NCI-H2081 (cell line): ENCODE measurements around the gene ATN1.

ENCODE experiments used
- DNase-seq, 2 experiments: peaks; one replicate each; lab custom pipeline; 2025; lab: John Stamatoyannopoulos, UW

Gene ATN1

DNA sequence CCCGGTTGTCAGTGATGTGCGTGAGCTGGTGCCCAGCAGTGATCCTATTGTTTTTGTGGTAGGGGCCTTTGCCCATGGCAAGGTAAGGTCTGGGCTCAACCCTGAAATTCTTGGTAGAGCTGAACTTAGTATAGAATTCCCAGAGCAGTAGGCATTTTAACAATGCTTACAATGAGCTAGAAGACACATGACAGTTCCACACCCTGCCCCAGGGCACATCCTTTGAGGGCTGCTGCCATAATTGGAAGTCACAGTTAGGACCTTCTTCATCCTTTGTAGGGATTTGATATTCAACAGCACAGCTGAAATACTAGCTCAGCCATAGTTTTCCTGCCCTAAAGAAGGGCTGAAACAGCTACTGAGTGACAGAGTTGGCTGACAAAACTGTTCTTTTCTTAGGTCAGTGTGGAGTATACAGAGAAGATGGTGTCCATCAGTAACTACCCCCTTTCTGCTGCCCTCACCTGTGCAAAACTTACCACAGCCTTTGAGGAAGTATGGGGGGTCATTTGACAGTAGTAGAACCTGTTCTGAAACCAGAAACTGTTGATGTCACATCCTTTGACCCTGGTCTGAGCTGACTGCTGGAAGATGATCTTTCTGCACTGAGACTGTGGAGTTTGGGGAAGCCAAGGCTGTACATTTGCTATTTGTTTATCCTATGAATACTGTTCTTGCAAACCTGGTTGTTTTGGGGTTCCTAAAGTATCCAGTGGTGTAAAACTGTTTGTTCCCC is 47.7 kb downstream of the ATN1 start:
- DNase-seq, result no peak

DNA sequence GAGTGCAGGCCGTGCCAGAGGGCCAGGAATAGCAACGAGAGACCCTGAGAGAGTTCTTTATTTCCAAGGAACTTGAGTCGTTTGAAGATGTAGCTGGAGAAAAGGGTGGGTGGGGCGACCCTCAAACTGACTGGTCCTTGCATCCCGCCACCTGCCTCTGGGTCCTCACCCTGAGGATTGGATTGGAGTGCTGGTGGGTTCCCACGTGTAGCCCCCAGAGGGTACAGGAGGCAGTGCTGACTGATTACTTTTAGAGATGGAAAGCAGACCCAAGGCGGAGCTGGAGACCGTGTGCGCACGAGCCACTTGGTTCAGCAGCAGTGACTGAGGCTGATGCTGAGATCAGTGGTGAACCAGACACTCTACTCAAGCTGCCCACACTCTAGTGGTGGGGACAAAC is 49.9 kb downstream of the ATN1 start:
- DNase-seq, result no peak

DNA sequence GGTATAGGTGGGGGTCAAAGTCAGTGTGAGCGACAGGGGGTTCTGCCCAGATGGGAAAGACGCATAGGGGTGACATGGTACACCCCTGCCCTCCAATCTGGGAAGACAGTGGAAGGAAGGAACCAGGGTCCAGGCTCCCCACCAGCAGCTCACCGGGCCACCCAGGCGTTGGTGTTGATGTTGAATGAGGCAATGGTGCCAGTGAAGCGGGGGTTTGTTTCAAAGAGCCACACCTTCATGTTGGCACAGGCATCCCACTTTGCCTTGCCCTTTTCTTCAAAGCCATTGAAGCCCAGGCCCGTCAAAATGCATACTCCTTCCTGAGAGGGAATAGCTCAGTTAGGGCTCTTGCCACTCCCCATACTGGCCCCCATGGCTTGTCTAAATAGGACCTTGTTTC is 50.4 kb downstream of the ATN1 start:
- DNase-seq, result no peak

DNA sequence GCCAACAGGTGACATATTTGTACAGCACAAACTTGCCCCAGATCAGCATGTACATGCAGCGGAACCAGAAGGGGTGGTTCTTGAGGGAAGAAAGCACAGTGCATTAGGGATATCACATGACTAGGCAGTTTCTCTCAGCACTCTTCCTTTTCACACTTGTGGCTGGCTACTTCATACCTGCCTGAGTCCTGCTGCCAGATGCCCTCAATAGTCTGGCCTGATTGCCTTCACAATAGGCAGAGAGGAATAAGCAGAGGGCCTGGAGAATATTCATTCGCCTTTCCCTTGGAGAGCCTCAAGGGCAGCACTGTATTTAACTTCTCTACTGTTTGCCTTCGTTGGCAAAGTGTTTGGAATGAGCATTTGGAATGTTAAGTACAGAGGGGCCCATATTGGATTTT is 50.9 kb downstream of the ATN1 start:
- no peak for DNase-seq

DNA sequence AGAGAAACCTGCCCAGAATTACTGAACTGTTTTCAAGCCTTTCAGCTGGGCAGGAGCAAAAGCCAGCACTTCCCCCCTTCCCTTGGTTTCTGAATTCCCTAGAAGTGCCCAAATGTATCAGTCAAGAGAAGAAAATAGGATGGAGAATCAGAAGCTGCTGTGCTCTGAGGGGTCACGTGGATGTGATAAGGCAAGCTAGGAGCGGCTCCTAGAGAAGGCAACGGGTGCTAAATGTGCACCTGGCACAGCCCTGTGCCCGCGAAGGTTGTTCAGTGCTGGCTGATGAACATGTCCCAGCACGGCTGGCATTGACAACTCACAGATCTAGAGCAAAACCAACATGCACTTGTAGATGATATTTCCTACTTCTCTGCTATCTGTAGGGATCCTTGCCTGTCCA is 51.3 kb downstream of the ATN1 start:
- DNase-seq, result no peak

DNA sequence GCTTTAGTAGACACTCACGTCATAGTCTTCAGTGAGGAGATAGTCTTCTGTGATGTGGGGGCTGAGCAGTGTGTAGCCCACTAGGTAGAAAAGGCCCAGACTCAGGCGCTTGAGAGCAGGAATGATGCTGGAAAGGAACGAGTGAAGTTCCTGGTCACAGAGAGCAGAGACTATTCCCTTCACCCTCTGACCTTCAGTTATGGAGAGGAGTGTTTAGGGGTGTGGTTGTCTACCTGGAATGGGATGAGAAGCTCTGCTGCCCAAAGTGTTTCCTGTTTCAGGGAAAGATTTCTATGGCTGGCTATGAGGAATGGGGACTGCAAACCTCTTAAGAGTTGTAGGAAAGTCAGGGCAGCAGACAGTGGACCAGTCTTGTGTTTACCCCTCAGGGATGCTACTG is 51.7 kb downstream of the ATN1 start:
- DNase-seq, result no peak

DNA sequence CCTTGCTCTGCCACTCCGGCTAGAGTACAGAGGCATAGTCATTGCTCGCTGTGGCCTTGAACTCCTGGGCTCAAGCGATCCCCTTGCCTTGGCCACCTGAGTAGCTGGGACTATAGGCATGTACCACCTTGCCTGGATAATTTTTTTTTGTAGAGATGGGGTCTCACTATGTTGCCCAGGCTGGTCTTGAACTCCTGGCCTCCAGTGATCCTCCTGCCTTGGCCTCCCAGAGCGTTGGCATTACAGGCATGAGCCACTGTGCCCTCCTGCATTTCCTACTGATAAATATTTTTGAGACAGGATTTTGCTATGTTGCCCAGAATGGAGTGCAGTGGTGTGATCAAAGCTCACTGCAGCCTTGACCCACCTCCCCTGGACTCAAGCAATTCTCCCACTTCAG is 52.3 kb downstream of the ATN1 start:
- no peak for DNase-seq

DNA sequence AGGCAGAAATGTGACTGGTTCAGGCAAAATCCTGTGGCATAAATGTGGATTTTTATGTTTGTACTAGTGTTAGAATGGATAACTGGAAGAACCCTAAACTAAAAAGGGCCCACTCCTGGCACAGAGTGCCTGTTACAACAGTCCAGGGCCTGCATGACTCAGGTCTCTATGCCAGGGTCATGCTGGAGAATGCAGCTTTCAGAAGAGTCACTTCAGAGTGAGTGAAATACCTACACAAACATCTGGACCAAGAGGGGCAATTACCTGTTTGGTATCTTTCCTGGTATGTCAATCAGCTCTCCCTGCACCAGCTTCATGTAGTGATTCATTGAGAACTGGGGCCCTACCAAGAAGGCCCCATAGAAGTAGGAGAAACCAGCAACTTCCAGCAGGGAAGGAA is 53.0 kb downstream of the ATN1 start:
- no peak for DNase-seq

DNA sequence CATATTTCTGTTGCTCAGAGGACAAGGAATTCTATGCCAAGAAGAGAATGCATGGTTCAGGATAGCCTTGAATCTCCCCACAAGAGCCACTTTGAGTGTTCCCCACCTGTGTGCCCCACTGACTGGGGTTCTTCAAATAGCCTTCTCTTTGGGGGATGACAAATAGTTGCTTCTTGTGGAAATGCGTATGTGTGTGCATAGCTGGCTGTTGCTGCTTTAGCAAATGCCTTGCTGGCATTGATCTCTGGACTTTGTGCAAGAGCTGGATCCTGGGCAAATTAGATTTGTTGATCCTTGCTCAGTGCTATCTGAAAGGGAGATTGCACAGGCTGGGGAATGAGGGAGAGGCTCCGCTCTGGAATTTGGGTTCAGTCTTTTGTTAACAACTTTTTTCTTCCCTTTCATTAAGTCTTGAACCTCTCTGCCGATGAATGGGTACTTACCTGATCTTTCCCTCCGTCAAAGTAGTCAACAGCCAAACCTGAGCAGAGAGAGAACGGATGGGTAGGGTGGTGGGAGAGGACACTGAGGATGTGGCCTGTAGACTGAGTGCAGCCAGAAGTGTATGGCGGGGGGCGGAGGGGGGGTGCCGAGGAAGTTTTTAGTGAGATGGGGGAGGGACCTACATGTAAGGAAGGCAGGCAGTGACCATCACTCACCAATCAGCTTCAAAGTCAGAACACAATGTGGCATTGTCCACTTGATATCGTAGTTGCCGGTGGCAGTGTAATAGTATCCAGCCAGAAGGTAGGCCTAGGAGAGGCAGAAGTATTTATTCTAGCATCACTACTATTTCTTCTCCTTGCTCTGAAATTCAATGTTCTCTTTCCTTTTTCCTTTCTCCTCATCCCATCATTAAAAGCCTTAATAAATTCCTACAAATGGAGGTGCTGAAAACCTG is 53.6 kb downstream of the ATN1 start:
- no peak for DNase-seq

DNA sequence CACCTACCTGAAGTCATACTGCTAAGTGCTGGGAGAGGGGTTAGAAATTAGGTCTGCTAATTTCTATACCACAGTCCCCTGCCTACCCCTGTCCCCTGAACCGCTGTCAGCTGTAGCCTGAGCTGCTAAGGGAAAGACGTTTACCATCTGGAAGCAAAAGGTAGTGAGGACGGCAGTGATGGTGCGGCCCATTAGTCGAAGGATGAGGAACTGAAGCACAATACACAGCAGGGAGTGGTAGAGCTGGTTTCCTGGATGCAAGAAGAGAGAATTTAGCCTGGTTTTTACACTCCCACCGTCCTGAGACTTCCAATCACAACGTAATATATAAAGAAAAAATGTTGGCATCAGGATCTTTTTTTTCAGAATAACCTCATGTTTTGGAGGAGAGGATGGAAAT is 54.8 kb downstream of the ATN1 start:
- DNase-seq, result no peak

DNA sequence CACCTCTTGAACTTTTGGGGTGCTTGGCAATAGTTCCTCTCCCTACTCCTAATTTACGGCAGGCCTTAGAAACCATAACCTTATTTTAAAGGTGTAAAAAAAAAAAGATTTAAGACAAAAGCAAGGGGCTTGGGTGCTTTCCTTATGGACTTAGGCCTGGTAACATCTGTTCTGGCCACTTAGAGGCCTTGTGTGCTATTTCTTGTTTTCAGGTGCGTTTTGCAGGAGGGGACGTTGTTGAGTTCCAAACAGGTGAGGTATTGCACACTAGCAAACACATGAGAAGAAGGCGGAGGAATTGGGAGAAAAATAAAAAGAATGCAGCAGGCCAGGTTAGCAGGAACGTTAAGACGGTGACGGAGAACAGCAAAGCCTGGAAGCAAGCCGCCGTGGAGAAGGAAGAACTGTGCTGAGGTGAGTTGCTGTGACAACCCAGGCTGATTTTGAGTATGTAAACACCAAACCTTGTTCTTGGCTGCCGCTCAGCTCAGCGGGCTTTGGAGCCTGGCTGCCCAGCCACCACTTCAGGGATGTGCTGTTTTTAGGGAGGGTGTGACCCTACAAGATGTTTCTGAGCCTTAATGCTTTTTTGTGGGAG is 60.3 kb downstream of the ATN1 start:
- DNase-seq, result peak; percentile 13 to 43
